Duodenal mucosa (tissue), 2 donors: ENCODE measurements around the gene C6orf52.
A peak's percentile ranks its signal among the peaks of the same experiment; 100 is the strongest.
"Not testable (repeated sequence)": the region's sequence is repeated elsewhere in the genome, so short reads cannot be mapped to it uniquely, and the experiment has no call there.

Experiments used
- H3K27ac ChIP-seq: one replicate; pipeline ENCODE4 v1.7.0; 2013; ENCODE audit warnings: low read depth, low read length
- H3K27me3 ChIP-seq, 2 donors: one replicate each; pipeline ENCODE4 v1.7.0; 2013; ENCODE audit warnings: low read length in 2 of 2, control low read depth in 1 of 2; ENCODE audit not compliant: insufficient read depth in 2 of 2, control insufficient read depth in 1 of 2
- H3K36me3 ChIP-seq, 2 donors: one replicate each; pipeline ENCODE4 v1.7.0; 2013; ENCODE audit warnings: low read length in 2 of 2, control low read depth in 1 of 2; ENCODE audit not compliant: insufficient read depth in 2 of 2, control insufficient read depth in 1 of 2
- H3K4me1 ChIP-seq, 2 donors: one replicate each; pipeline ENCODE4 v1.7.0; 2013; ENCODE audit warnings: low read length in 2 of 2, control low read depth in 1 of 2; ENCODE audit not compliant: insufficient read depth in 2 of 2, control insufficient read depth in 1 of 2
- H3K4me3 ChIP-seq, 2 donors: one replicate each; pipeline ENCODE4 v1.7.0; 2013; ENCODE audit warnings: low read length in 2 of 2, low read depth in 1 of 2
- H3K9ac ChIP-seq, 2 donors: one replicate each; pipeline ENCODE4 v1.7.0; 2013; ENCODE audit warnings: low read length in 2 of 2, low read depth in 1 of 2
- H3K9me3 ChIP-seq, 2 donors: one replicate each; pipeline ENCODE4 v1.7.0; 2013; ENCODE audit warnings: low read length in 2 of 2, control low read depth in 1 of 2; ENCODE audit not compliant: control insufficient read depth in 1 of 2

The C6orf52 gene

DNA sequence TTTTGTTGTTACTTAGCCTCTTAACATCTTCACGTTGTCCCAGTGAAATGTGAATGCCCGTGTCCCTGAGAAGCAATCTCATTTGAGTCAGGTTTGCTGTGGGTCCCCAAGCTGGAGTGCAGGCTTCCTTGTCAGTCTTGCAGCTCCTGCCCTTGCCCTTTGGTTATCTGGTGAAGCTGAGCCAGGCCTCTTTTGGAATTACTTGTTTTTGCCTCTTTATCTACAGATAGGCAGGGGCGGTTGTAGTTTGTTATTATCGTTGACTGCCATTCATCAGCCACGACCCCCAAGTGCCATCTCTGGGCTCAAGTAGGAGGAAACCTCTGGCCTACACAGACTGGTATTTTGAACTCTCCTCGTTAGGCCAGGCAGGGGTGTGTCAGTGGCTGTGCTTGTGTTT lies 30.6 kb upstream of the C6orf52 start:
- H3K9ac ChIP-seq = no peak overlapping the region
- peaks cover 10 to 25% of the 10 kb centered on the region in 2 donors for H3K36me3 ChIP-seq
- H3K9me3 ChIP-seq = no peaks in the 10 kb centered on the region
- H3K27ac ChIP-seq = no peak overlapping the region
- peaks cover 12 to 25% of the 10 kb centered on the region in 2 donors for H3K4me1 ChIP-seq
- H3K27me3 ChIP-seq = no peaks in the 10 kb centered on the region
- H3K4me3 ChIP-seq = no peak overlapping the region

DNA sequence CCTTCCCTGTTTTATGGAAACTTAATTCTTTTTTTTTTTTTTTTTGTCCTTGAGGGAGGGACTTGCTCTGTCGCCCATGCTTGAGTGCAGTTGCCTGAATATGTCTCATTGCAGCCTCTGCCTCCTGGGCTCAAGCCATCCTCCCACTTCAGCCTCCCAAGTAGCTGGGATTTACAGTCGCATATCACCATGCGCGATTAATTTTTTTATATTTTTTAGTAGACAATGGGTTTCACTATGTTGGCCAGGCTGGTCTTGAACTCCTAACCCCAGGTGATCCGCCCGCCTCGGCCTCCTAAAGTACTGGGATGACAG lies 29.1 kb upstream of the C6orf52 start:
- no peaks in the 10 kb centered on the region for H3K27me3 ChIP-seq
- peaks cover 7 to 19% of the 10 kb centered on the region in 2 donors for H3K36me3 ChIP-seq
- H3K4me1 ChIP-seq = peaks cover 12 to 25% of the 10 kb centered on the region in 2 donors
- peak overlapping the region; percentile 91 to 93 for H3K4me3 ChIP-seq
- peak overlapping the region; percentile 93 to 98 for H3K9ac ChIP-seq
- H3K27ac ChIP-seq = no peak overlapping the region
- peaks cover 0 to 9% of the 10 kb centered on the region in 2 donors for H3K9me3 ChIP-seq

DNA sequence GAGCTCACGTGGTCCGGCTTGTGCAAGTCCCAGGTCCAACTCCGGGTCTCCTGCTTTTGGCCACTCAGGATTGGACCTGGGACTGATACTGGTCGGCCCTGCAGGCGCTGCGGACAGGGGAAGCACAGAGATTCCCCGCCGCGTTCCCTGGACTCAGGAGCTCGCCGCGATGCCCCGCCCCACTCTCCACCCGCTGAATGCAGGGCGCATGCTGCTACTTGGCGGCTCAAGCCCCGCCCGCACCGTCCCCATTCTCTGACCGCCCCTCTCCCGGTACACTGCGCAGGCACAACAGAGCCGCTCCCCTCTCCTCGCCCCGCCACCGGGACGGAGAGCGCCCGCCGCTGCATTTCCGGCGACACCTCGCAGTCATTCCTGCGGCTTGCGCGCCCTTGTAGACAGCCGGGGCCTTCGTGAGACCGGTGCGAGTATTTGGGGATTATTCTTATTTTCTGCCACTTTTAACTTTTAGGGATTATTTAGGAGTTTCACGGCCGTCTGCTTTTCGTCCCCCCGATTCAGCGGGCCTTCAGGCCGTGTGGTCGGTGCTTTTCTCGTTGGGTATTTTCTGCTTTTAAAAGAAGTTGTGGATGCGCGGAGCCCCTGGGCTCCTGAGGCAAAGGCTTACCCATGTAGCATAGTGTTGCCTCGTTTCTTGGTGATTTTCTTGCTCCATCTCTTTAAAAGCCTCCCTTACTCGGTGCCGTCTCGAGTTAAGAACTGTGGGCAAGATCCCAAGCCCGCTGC lies 28.6 kb upstream of the C6orf52 start, which contains the start of gene TMEM14C:
Gene TMEM14C (plus strand): TSS at position 251 of the 747 bp plus-strand sequence. CDS start 1,544 bp downstream, outside the sequence.
- H3K27ac ChIP-seq = peak within 1 kb of the TSS; percentile 74
- H3K4me1 ChIP-seq = peaks cover 12 to 25% of the 10 kb centered on the region in 2 donors
- H3K9ac ChIP-seq = peak within 1 kb of the TSS; percentile 93 to 98
- H3K36me3 ChIP-seq = peaks cover 7 to 15% of the 10 kb centered on the region in 2 donors
- no peaks in the 10 kb centered on the region for H3K27me3 ChIP-seq
- H3K4me3 ChIP-seq = peak within 1 kb of the TSS; percentile 91 to 93
- peaks cover 3 to 14% of the 10 kb centered on the region in 2 donors for H3K9me3 ChIP-seq

DNA sequence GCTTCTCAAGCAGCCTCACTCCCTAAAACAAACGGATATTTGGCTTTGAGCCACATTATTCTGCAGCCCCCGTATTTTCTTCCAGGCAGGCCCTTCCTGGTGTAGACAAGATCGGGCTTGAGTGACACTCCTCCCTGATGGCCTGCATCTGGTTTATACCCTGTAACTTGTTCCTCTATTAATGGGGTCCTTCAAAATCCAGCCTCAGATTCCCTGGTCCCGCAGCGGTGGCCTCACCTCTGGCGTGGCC lies 28.1 kb upstream of the C6orf52 start:
- H3K9ac ChIP-seq = peak overlapping the region; percentile 51 to 98
- H3K36me3 ChIP-seq = peaks cover 7 to 11% of the 10 kb centered on the region in 2 donors
- peak overlapping the region; percentile 91 to 93 for H3K4me3 ChIP-seq
- H3K27ac ChIP-seq = peak overlapping the region; percentile 74
- no peaks in the 10 kb centered on the region for H3K27me3 ChIP-seq
- peaks cover 3 to 14% of the 10 kb centered on the region in 2 donors for H3K9me3 ChIP-seq
- peaks cover 12 to 25% of the 10 kb centered on the region in 2 donors for H3K4me1 ChIP-seq

DNA sequence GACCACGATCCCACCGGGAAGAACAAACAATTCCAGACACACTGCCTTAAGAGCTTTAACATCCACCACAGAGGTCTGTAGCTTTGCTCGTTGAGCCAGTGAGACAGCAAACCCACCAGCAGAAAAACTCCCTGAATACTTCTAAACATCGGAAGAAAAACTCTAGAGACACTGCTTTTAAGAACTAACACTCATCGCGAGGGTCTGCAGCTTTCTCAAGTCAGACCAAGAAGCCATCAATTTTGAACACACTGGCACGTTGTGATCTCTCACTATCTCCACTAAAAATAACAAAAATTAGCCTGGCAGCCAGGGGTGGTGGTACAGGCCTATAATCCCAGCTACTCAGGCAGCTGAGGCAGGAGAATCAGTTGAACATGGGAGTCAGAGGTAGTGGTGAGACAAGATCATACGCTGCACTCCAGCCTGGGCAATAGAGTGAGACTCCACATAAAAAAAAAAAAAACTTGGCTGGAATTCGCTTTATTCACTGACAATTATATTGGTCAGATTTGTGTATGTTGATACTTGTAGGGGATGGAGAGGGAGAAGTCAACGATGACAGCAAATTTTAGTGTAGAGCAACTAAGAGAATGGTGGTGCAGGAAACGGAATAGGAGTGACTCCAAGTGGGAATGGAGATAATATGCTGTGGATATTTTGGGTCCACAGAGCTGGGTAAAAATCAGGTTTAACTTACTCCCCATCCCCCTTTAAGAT lies 27.6 kb upstream of the C6orf52 start:
- Histone ChIP-seq H3K27ac (peak overlapping the region; percentile 74), H3K36me3 (peaks cover 7 to 11% of the 10 kb centered on the region in 2 donors), H3K9me3 (peaks cover 3 to 14% of the 10 kb centered on the region in 2 donors), H3K27me3 (no peaks in the 10 kb centered on the region), H3K4me1 (peaks cover 12 to 25% of the 10 kb centered on the region in 2 donors), H3K4me3 (peak overlapping the region; percentile 91 to 93), H3K9ac (peak overlapping the region; percentile 51 to 98)

DNA sequence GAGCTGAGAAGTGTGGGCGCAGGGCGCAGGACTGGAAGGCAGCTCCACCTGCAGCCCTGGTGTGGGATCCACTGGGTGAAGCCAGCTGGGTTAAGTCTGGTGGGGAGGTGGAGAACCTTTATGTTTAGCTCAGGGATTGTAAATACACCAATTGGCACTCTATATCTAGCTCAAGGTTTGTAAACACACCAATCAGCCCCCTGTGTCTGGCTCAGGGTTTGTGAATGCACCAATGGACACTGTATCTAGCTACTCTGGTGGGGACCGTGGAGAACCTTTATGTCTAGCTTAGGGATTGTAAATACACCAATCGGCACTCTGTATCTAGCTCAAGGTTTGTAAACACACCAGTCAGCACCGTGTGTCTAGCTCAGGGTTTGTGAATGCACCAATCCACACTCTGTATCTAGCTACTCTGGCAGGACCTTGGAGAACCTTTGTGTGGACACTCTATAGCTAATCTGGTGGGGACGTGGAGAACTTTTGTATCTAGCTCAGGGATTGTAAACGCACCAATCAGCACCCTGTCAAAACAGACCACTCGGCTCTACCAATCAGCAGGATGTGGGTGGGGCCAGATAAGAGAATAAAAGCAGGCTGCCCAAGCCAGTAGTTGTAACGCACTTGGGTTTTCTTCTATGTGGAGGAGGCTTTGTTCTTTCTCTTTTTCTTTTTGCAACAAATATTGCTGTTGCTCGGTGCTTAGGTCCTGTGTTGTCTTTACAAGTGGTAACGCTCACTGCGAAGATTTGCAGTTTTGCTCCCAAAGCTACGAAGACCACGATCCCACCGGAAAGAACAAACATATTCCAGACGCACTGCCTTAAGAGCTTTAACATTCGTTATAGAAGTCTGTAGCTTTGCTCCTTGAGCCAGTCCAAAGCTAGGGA lies 26.8 kb upstream of the C6orf52 start:
- Histone ChIP-seq H3K4me1 (peaks cover 12 to 25% of the 10 kb centered on the region in 2 donors), H3K9ac (peak overlapping the region; percentile 58 to 85), H3K27ac (peak overlapping the region; percentile 74), H3K4me3 (peak overlapping the region; percentile 64 to 82), H3K9me3 (peaks cover 3 to 14% of the 10 kb centered on the region in 2 donors)
- not testable (repeated sequence) for H3K36me3 ChIP-seq, H3K27me3 ChIP-seq

DNA sequence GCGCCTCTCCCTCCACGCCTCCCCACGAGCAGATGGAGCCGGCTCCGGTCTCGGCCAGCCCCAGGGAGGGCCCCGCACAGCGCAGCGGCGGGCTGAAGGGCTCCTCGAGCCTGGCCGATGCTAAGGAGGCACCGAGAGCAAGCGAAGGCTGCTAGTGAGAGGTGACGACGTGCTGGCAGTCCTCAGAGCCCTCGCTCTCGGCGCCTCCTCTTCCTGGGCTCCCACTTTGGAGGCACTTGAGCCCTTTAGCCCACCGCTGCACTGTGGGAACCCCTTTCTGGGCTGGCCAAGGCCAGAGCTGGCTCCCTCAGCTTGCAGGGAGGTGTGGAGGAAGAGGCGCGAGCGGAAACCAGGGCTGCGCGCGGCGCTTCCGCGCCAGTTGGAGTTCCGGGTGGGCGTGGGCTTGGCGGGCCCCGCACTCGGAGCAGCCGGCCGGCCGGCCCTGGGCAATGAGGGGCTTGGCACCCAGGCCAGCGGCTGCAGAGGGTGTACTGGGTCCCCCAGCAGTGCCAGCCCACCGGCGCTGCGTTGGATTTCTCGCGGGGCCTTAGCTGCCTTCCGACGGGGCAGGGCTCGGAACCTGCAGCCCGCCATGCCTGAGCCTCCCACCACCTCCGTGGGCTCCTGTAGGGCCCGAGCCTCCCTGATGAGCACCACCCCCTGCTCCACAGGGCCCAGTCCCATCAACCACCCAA lies 26.0 kb upstream of the C6orf52 start:
- H3K27ac ChIP-seq = peak overlapping the region; percentile 74
- H3K4me1 ChIP-seq = peaks cover 12 to 25% of the 10 kb centered on the region in 2 donors
- H3K9me3 ChIP-seq = peaks cover 3 to 14% of the 10 kb centered on the region in 2 donors
- H3K27me3 ChIP-seq = no peaks in the 10 kb centered on the region
- peak overlapping the region; percentile 64 to 82 for H3K4me3 ChIP-seq
- H3K9ac ChIP-seq = peak overlapping the region; percentile 58 to 85
- H3K36me3 ChIP-seq = peaks cover 0 to 6% of the 10 kb centered on the region in 2 donors

DNA sequence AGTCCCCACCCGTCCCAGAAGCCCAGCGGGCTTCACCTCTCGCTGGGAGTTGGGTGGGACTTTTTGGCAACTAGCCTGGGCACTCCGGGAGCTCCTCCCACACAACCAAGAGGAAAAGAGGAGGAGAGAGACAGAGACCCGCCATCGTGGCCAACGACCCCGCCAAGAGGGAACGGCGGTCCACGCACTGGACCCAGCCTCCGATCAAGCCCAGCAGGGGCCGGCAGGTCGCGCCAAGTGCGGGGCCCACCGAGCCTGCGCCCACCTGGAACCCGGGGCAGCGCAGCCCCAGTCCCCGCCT lies 25.5 kb upstream of the C6orf52 start:
- Histone ChIP-seq H3K9me3 (peaks cover 3 to 14% of the 10 kb centered on the region in 2 donors), H3K4me3 (peak overlapping the region; percentile 64 to 82), H3K27ac (peak overlapping the region; percentile 60), H3K27me3 (no peaks in the 10 kb centered on the region), H3K36me3 (peaks cover 0 to 3% of the 10 kb centered on the region in 2 donors), H3K4me1 (peaks cover 12 to 23% of the 10 kb centered on the region in 2 donors), H3K9ac (peak overlapping the region; percentile 58 to 85)

DNA sequence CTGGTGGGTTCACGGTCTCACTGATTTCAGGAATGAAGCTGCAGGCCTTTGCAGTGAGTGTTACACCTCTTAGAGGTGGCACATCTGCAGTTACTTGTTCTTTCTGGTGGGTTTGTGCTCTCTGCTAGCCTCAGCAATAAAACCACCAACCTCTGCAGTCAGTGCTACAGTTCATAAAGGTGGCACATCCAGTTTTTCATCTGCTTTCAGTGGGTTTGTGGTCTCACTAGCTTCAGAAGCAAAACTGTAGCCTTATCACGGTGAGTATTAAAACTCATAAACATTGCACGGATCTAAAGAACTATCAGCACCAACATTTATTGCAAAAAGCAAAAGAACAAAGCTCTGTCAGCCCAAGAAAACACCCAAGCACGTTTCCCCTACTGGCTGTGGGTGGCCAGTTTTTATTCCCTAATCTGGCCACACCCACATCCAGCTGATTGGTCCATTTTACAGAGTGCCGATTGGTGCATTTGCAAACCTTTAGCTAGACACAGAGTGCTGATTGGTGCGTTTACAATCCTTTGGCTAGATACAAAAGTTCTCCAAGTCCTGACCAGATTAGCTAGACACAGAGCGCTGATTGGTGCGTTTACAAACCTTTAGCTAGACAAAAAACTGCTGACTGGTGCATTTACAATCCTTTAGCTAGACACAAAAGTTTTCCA lies 25.0 kb upstream of the C6orf52 start:
- Histone ChIP-seq H3K4me3 (peak overlapping the region; percentile 64 to 82), H3K9ac (peak overlapping the region; percentile 58 to 85), H3K27ac (no peak overlapping the region), H3K4me1 (peaks cover 12 to 19% of the 10 kb centered on the region in 2 donors), H3K9me3 (peaks cover 3 to 14% of the 10 kb centered on the region in 2 donors), H3K27me3 (no peaks in the 10 kb centered on the region), H3K36me3 (no peaks in the 10 kb centered on the region)
